Lower leg skin (tissue), 4 donors: ENCODE measurements around the gene SENP6. TPM values are rescaled to one million over a fixed set of nuclear protein-coding genes. Genes with fewer than 3 reads are reported as not detected.
"Not testable (repeated sequence)": the region's sequence is repeated elsewhere in the genome, so short reads cannot be mapped to it uniquely, and the experiment has no call there.

Experiments used
- DNase-seq, 2 donors: peaks; one replicate each; pipeline ENCODE4 v3.0.0-alpha.2; 2019; ENCODE audit warnings: low spot score in 2 of 2
- H3K4me3 ChIP-seq: fragments of 200-600 bp; sonication (generic); 2 replicates; pipeline ENCODE4 v1.5.1; 2017; ENCODE audit warnings: mild to moderate bottlenecking, low read depth; ENCODE audit not compliant: poor library complexity, severe bottlenecking
- POLR2A ChIP-seq, 2 donors: fragments of 450-650 bp; IDR thresholded peaks; one replicate each; pipeline ENCODE4 v1.6.1; 2016 to 2017; ENCODE audit warnings: antibody characterized with exemption in 2 of 2, mild to moderate bottlenecking in 1 of 2, moderate library complexity in 1 of 2
- WGBS, 2 donors: methylation state at CpG; one replicate each; pipeline ENCODE4 v1.1.5; 2018; 5-methylcytosine and 5-hydroxymethylcytosine counted together
- intact Hi-C: fragments of 100-400 bp; cut with DNase I; formaldehyde crosslinking; loops from one replicate; pipeline ENCODE4 v1.15.0; 2023; ENCODE audit warnings: low total_unique reads
- total RNA-seq, 4 donors: library from RNA; depleted of rRNA; stranded (reverse); fragments of >200 nt; gene quantifications; one replicate each; pipeline ENCODE4 v1.1.0, GENCODE V29; 2016
- TF ChIP-seq, protein P1 (sequence below), 3 donors: fragments of 450-650 bp; IDR thresholded peaks; one replicate each; pipeline ENCODE4 v1.5.1; 2016; ENCODE audit warnings: antibody characterized with exemption in 3 of 3, mild to moderate bottlenecking in 3 of 3, moderate library complexity in 2 of 3

SENP6 gene
- total RNA-seq, 4 donors from 2014 or later: 55.4 to 80.0 (median 63.1) TPM

DNA sequence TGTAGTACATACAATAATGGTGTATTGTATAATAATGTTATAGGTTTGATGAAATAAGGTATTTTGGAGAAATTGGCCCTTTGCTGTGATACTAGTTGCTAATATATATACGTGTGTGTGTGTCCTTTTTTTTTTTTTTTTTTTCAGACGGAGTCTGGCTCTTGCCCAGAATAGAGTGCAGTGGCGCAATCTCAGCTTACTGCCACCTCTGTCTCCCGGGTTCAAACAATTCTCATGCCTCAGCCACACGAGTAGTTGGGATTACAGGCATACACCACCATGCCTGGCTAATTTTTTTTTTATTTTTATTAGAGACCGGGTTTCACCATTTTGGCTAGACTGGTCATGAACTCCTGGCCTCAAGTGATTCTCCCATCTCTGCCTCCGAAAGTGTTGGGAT lies 23.3 kb downstream of the SENP6 start:
- 77% methylated on average over 7 of the region's 7 CpGs for WGBS, 2 donors

DNA sequence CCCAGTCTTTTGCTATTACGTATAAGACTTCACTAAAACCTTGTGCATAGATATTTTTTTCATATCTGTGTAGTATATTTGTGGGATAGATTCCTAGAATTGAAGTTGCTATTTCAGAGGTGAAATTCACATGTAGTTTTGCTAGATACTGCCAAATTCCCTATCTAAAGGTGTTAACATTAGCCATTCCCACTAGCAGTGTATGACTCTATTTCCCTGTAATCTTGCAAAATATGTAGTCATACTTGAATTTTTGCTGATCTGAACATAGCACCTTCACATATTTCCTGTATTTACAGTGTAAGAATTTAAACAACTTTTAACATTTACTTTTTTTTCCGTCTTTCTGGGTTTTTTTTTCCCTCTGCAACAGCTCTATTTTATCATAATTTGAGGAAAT lies 24.9 kb downstream of the SENP6 start:
- 95 to 97% methylated on average over 2 of the region's 2 CpGs for WGBS, 2 donors
- H3K4me3 ChIP-seq: no peak overlapping the region
- no peak for DNase-seq
- intact Hi-C loops: no loop called here
- TF ChIP-seq, protein P1, sequence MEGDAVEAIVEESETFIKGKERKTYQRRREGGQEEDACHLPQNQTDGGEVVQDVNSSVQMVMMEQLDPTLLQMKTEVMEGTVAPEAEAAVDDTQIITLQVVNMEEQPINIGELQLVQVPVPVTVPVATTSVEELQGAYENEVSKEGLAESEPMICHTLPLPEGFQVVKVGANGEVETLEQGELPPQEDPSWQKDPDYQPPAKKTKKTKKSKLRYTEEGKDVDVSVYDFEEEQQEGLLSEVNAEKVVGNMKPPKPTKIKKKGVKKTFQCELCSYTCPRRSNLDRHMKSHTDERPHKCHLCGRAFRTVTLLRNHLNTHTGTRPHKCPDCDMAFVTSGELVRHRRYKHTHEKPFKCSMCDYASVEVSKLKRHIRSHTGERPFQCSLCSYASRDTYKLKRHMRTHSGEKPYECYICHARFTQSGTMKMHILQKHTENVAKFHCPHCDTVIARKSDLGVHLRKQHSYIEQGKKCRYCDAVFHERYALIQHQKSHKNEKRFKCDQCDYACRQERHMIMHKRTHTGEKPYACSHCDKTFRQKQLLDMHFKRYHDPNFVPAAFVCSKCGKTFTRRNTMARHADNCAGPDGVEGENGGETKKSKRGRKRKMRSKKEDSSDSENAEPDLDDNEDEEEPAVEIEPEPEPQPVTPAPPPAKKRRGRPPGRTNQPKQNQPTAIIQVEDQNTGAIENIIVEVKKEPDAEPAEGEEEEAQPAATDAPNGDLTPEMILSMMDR (IDR thresholded peaks at IDR 0.05): no peak

More for the DNA sequence above, 23.3 kb downstream of the SENP6 start:
- H3K4me3 ChIP-seq: no peak overlapping the region
- intact Hi-C loops: no loop called here
- TF ChIP-seq POLR2A (IDR thresholded peaks at IDR 0.05): no peak
- TF ChIP-seq, protein P1 (IDR thresholded peaks at IDR 0.05): no peak
- DNase-seq: no peak

DNA sequence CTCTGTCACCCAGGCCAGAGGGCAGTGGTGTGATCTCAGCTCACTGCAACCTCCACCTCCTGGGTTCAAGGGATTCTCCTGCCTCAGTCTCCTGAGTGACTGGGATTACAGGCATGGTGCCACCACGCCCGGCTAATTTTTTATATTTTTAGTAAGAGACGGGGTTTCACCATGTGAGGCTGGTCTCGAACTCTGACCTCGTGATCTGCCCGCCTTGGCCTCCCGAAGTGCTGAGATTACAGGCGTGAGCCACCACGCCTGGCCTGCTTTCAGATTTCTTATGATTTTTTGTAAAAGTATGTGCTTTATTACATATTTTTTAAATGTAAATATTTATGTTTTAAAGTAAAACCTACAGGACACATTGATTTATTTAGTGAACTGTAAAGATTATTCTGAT lies 26.0 kb downstream of the SENP6 start:
- H3K4me3 ChIP-seq, intact Hi-C loops, DNase-seq: not testable (repeated sequence)
- WGBS, 2 donors: 93 to 97% methylated on average over 9 of the region's 9 CpGs

- no peak overlapping the region for H3K4me3 ChIP-seq
- DNase-seq: no peak
- WGBS, 2 donors: 90 to 91% methylated on average over 5 of the region's 5 CpGs
- intact Hi-C loops: no loop called here
- no peak for TF ChIP-seq POLR2A (IDR thresholded peaks at IDR 0.05)
- TF ChIP-seq, protein P1 (IDR thresholded peaks at IDR 0.05): no peak
Measured at GRCh38 chr6:75631859-75632635, 30.4 kb downstream of the SENP6 start.

- WGBS, 2 donors: 92 to 95% methylated on average over 1 of the region's 1 CpG
- intact Hi-C loops: no loop called here
- TF ChIP-seq POLR2A (IDR thresholded peaks at IDR 0.05): no peak
- TF ChIP-seq, protein P1 (IDR thresholded peaks at IDR 0.05): no peak
- H3K4me3 ChIP-seq: no peak overlapping the region
- no peak for DNase-seq
Measured at GRCh38 chr6:75633045-75633444, 31.4 kb downstream of the SENP6 start.

GRCh38 chr6:75642311-75642710 lies 40.6 kb downstream of the SENP6 start:
- 95 to 96% methylated on average over 5 of the region's 5 CpGs for WGBS, 2 donors
- intact Hi-C loops: no loop called here
- no peak for TF ChIP-seq POLR2A (IDR thresholded peaks at IDR 0.05)
- TF ChIP-seq, protein P1 (IDR thresholded peaks at IDR 0.05): no peak
- no peak overlapping the region for H3K4me3 ChIP-seq
- no peak for DNase-seq
